HG02642 (cell line): Measurements from ENCODE around the gene SLC4A5.
"Not testable (repeated sequence)": the region's sequence is repeated elsewhere in the genome, so short reads cannot be mapped to it uniquely, and the experiment has no call there.

Source experiments
- ATAC-seq: cut with Tn5 transposase; IDR thresholded peaks from one replicate; pipeline ENCODE4 v1.9.1; 2021; ENCODE audit warnings: mild to moderate bottlenecking; ENCODE audit not compliant: unreplicated experiment, poor library complexity

Gene SLC4A5

GRCh38 chr2:74212702-74213410 lies 130.4 kb downstream of the SLC4A5 start:
- no peak for ATAC-seq

- ATAC-seq: peak; percentile 79
Measured at GRCh38 chr2:74206180-74206688, 137.0 kb downstream of the SLC4A5 start.

DNA sequence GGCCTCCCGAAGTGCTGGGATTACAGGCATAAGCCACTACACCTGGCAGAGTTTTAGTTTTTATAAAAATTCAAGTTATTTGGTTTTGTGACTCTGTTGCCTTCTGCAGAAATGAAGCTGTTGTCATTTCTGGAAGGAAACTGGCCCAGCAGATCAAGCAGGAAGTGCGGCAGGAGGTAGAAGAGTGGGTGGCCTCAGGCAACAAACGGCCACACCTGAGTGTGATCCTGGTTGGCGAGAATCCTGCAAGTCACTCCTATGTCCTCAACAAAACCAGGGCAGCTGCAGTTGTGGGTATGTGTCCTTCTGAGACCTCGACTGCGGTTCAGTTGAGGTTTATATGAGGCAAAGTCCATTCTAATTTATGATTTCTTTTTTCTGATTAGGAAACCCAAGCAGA lies 137.6 kb downstream of the SLC4A5 start:
- ATAC-seq: no peak

DNA sequence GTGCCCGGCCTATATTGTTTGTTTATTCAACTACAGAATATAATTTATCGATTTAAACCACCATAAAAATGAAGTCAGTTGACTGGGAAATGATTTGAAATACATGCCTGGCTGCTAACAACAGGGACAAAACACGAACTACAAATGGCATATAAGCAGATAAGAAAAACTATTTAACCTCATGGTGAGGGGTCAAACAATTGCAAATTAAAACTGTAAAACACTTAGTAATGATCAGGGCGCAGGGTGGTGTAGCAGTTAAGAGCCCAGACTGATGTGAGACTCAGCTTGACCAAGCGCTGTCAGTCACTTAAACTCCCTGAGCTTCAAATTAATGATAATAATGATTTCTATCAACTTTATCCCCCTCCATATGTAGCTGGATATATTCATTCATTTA lies 138.1 kb downstream of the SLC4A5 start:
- no peak for ATAC-seq

- ATAC-seq: no peak
Measured at GRCh38 chr2:74204436-74204835, 138.8 kb downstream of the SLC4A5 start.

DNA sequence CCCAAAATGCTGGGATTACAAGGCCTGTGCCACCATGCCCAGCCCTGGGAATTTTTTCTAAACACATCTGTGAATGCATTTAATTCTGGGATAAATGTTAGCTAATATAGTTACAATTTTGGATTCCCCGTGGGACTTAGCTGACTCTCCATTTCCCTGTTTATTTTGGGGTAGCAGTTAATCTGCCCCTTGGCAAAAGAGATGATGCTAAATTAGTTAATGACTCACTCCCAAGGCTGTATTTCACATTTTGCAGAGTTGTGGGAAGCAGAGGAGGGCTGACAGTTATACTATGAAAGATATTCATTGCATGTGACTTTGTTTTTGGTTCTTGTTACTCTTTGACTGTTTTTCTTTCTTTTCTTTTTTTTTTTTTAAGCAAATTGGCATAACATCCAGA lies 141.6 kb downstream of the SLC4A5 start:
- ATAC-seq: no peak

DNA sequence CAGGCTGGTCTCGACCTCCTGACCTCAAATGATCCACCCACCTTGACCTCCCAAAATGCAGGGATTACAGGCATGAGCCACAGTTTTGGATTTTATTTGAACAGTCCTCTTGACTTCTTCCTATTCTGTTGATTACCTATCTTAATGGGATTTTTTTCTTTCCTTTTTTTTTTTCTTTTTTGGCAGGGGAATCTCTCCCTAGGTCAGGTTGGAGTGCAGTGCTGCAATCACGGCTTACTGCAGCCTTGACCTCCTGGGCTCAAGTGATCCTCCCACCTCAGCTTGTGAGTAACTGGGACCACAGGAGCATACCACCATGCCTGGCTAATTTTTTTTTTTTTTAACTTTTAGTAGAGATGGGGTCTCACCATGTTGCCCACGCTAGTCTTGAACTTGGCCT lies 142.0 kb downstream of the SLC4A5 start:
- ATAC-seq: no peak

- ATAC-seq: no peak
Measured at GRCh38 chr2:74199871-74200305, 143.3 kb downstream of the SLC4A5 start.

- ATAC-seq: no peak
Measured at GRCh38 chr2:74199275-74199701, 143.9 kb downstream of the SLC4A5 start.

GRCh38 chr2:74198461-74199274 lies 144.5 kb downstream of the SLC4A5 start, which contains the start of gene MTHFD2:
Gene MTHFD2, plus strand, starts transcription at chr2:74198615. Its CDS starts 27 bp downstream, at chr2:74198642.
- peak; percentile 92 for ATAC-seq

- ATAC-seq: no peak
Measured at GRCh38 chr2:74198023-74198460, 145.2 kb downstream of the SLC4A5 start.

GRCh38 chr2:74197049-74197448 lies 146.2 kb downstream of the SLC4A5 start:
- no peak for ATAC-seq

DNA sequence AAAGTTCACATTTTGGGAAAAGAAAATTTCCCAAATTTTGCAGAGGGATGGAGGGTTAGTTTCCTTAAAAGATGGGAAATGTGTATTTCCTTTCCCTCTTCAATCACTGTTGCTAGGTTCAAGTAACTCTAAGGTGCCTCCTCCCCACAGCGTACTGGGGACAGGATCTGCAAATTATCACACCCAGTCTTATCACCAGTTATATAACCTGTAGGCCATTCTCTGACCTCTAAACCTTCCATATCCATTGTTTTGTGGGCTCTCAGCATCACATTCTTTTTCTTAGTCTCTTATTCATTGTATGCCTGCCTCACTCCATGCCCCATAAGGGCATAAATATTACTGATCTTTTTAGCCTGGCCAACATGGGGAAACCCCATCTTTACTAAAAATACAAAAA lies 148.4 kb downstream of the SLC4A5 start:
- no peak for ATAC-seq

- no peak for ATAC-seq
Measured at GRCh38 chr2:74191596-74192380, 151.4 kb downstream of the SLC4A5 start.

DNA sequence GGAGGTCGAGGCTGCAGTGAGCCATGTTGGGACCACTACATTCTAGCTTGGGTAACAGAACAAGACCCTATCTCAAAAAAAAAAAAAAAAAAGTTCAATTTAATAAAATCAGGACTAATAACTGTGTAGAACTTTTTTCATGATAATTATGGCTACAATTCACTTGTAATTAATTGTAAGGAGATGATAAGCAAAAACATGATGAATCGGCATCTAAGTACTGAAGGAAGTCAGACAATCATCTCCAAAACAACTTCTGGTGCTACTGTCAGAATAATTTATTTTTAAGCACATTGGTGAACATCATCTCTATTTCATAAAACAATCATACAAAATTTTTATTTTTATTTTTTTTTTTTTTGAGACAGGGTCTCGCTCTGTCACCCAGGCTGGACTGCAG lies 154.5 kb downstream of the SLC4A5 start:
- no peak for ATAC-seq

DNA sequence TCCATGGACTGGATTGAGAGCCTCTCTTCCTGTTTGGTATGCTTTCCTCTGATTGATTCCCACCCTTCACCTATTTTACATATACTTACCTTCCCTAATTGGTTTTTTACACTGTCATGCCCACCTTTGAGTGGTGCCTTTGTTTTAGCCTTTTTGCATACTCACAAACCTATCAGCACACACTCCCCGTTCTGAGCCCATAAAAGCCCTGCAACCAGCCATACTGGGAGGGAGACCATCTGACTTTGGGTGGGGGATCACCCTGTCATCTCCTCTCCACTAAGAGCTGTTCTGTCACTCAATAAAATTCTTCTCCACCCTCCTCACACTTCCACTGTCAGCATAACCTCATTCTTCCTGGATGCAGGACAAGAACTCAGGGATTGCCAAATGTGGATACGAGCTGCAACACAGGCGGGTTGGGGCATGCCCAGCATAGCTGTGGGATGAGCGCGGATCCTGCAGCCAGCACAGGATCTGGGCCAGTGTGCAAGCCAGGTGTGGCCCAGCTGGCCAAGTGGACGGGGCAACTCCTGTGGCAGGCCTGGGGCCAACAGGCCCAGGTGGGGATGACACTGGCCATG lies 155.1 kb downstream of the SLC4A5 start:
- ATAC-seq: no peak

GRCh38 chr2:74186706-74187105 lies 156.5 kb downstream of the SLC4A5 start:
- not testable (repeated sequence) for ATAC-seq

DNA sequence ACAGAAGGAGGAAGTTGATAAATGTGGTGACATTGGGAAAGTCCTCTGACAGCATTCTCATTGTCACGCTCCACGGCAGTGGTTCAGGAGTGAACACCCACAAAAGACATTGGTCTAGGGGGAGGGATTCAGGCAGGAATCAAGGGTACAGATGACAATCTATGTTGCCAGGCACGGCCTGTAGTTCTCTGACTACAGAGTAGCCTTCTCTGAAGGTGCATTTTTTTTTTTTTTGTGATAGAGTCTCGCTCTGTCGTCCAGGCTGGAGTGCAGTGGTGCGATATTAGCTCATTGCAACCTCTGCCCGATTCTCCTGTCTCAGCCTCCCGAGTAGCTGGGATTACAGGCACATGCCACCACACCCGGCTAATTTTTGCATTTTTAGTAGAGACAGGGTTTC lies 157.2 kb downstream of the SLC4A5 start:
- peak; percentile 62 for ATAC-seq

GRCh38 chr2:74183878-74184277 lies 159.3 kb downstream of the SLC4A5 start:
- no peak for ATAC-seq

- ATAC-seq: peak; percentile 33
Measured at GRCh38 chr2:74181739-74182138, 161.5 kb downstream of the SLC4A5 start.
